ENCODE results near the gene HNF1B.

GRCh38 chr17:37702598-37702997 is 42.3 kb downstream of the HNF1B start:
- TF ChIP-seq CTCF (IDR thresholded peaks at IDR 0.05; ENCODE audit: low read length) (no peak), EZH2 (IDR thresholded peaks at IDR 0.05; ENCODE audit: borderline replicate concordance, low read length) (no peak)
